Hematopoietic multipotent progenitor cell (in vitro differentiated cells): ENCODE data around the gene XK. TPM values are rescaled to one million over a fixed set of nuclear protein-coding genes. Genes with fewer than 3 reads are reported as not detected.
A peak's percentile ranks its signal among the peaks of the same experiment; 100 is the strongest.

Experiments used
- DNase-seq, 3 donors: peaks; one replicate each; pipeline ENCODE4 v3.0.0-alpha.2; 2011 to 2015; ENCODE audit warnings: low read depth in 2 of 3, low spot score in 2 of 3
- total RNA-seq: library from RNA; depleted of rRNA; stranded (reverse); fragments of >200 nt; gene quantifications from one replicate; pipeline ENCODE4 v1.2.3, GENCODE V29; 2012

Gene XK
- total RNA-seq, 1 donor: 1.6 TPM

DNA sequence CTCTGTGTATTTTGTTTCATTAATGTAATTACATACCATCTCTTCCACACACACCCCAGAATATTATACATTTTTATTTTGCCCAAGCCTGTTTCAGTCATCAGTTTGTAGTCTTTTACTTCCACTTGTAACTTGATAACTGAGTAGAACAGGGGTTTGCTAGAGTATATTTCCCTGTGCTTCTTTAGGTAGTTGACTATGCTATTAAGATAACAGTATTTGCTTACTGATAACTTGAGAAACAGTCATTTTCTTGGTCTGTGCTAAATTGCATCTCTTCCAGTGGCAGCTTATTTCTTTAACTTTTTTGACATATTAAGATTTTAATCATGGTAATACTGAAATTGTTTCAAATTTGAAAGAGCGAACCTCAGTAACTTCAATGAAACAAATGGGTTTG, 7.0 kb upstream of the XK start:
- DNase-seq: no peak

DNA sequence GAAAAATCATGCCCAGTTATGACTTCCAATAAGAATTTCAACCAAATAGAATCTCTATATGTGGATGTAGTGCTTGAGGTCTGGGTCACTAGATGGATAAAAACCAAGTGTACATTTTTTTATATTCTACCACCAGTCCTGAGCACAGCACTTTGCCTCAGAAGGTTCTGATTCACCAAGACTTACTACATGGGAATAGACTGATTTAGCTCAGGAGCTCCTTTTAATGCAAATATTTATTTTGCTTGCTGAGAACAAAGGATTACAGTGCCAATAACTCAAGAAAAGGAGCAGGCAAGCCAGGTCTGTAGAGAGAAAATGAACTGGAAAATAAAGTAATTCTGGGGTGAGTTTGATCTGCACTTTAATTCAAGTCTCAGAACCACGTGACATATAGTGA, 6.4 kb upstream of the XK start:
- no peak for DNase-seq

DNA sequence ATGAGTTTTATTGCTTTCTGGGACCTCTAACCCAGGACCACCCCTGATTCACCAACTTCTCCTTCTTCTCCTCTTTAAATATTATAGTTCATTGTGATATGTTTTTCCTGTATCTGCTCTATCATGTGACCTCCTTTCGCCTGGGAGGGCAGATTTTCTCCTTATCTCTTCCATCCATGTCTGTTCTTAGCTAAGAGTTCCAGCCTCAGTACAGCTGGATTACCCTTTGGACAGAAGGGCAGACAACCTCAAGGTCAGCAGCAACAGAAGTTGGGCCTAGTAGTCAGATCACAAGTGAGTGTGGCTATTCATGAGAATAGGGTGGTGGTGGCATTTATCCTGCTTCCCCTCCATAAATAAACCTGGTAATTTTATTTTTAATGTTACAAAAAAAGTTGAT, 5.7 kb upstream of the XK start:
- no peak for DNase-seq

DNA sequence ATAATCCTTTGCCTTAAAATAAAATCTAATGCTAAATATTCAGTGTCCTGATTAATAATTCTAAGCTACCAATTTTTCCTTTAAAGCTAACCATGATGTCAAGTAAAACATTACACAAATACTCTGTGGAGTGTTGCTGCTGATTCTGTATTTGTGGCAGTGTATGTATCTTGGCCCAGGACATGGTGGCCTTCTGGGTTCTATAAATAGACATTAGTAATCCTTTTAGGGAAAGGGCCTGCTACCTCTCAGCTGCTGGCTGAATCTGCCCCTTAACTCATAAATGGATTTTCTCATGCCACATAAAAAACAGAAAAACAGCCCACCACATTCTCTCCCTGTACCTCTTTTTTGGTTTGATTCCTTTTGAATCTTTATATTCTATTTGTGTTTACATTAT, 1.2 kb upstream of the XK start:
- no peak for DNase-seq

DNA sequence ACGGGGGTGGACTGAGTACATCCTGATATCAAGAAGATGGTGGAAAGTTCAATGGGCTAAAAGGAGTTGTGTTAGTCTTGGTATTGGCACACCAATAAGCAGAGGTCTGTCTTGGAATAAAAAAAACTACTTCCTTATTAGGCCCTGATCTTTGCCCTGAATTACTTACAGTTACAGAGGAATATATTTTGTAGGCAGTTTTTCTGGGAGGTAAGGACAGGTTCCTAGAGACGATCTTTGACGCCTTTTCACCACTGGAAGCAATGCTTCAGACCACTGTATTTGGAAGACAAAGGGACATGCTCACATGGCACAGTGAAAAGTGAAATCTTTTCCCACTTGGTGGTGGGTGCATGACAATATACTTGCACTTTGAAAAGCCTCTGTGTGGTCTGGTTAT, 618 bp upstream of the XK start:
- no peak for DNase-seq

DNA sequence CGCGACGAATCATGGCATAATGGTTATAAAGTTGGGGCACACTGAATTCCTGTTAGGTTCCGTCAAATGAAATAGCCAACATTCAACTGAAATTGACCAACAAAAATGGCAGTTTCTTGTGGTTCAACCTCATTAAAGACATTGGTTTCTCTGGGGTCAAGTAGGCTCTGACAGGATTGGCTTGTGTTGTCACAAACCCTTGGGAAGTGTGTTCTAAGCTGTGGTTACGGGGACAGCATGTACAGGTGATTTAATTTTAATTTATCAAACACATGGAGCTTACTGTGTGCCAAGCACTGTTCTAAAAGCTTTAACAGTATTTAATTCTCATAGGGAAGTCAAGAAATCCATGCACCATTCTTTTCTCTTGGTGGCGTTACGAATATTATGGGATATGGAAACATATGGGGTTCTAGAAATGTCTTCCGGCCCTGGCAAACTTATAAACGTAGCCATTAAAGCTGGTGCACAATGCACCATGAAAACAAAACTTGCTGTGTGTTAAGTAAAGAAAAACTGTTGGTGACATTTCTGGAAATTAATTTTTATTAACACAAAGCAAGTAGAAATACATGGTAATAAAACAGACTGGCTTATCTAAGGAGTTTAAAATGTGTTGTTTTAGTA, 891 bp downstream of the XK start:
- DNase-seq: no peak

DNA sequence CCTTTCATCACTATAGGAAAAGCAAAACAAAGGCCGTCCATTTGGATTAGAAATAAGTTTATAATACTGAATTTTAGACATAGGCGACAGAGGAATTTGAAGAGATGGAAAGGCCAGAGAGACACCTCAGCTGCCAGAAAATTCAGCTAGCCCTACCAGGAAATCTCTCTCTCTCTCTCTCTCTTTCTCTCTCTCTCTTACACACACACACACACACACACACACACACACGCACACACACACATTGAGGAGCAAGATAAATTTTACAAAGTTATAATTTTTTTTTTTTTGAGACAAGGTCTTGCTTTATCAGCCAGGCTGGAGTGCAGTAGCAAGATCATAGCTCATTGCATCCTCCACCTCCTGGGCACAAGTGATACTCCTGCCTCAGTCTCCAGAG, 1.4 kb downstream of the XK start:
- no peak for DNase-seq

DNA sequence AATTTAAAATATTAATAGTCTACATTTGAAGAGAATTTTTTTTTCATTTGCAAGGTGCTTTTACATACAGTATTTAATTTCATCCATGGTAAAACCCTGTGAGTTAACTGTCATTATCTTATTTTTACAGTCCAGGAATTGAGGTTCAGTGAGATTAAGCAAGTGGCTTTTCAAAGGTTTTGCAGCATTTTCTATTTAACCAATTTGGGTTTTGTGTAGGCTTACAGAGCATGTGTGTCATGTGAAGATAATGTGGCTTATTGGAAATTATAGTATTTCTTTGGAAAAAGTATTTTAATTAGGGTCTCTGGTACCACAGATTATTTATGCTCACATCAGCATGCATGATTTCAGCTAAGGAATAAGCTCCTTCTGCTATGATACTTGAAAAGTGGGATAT, 4.5 kb downstream of the XK start:
- DNase-seq: no peak

DNA sequence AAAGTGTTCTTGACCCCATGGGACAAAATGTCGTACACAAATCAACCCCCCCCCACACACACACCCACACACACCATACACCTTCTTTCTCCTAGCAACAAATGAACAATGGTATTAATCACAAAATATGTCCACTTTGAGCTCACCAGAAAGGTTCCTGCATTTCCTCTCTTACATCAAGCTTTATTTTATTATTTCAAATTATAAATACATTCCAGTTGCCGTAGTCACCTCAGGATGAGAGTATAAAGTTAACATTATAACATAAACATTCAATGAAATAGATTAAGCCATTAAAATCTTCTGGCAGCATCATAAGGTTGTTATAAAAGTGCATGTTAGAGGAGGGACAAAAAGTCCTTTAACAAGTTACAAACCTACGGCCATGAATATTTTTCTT, 7.3 kb downstream of the XK start:
- no peak for DNase-seq

DNA sequence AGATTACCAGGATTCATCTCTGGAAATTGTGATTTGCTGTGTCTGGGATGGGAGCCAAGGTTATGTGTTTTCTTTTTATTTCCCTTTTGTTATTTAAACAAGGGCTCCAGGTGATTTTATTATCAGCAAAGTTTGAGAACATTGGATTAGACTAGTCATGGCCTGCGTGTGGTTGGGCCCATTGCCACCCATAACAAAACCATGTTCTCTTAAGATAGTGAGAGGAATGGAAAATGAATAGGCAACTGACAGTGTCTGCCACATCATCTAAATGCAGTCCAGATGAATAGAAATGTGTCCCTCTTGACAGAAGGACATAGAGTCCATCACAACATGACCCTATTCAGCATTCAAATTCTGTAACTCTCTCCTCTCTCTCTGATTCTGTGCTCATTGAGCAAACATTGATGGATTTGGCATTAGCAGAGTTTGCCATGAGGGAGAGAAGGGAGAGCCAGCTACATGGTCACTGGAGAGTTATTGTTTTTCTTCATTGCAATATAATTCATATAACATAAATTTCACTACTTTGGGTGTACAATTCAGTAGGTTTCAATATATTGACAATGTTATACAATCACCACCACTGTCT, 11.7 kb downstream of the XK start:
- no peak for DNase-seq

DNA sequence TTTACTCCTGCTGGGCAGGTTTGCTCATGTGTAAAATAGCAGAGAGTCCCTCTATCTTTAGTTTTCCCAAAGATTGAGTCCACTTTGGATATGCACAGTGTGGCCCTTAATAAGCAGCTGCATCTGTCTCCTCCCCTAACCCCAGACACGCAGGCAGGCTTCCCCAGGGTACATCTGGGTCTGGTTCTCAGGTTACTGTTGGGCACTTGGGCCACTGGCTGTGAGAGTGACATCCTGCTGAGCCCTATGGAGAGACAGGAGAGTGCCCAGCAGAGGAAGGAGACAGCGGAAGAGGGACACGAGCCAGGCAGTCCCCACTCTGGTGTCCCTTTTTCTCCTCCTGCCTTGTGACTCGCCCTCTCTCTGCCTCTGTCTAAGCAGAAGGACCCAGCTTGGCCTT, 16.0 kb downstream of the XK start:
- DNase-seq: no peak

DNA sequence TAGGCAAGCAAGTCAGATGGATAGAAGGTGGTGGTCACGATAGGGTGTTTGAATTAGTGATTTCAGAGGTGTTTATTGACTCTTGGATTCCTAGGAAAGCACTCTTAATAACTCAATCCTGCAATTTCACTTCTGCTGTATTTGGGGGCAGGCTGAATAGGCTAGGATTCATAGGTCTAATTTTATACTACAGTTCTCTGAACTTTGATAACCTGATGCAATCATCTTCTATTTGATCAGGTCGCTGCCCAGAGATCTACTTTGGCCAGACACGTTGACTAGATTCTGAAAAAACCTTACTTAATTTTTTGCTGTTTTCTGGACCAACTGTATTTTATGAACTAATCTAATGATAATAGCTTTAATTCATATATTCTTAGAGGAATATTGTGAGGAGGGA, 26.4 kb downstream of the XK start:
- no peak for DNase-seq

DNA sequence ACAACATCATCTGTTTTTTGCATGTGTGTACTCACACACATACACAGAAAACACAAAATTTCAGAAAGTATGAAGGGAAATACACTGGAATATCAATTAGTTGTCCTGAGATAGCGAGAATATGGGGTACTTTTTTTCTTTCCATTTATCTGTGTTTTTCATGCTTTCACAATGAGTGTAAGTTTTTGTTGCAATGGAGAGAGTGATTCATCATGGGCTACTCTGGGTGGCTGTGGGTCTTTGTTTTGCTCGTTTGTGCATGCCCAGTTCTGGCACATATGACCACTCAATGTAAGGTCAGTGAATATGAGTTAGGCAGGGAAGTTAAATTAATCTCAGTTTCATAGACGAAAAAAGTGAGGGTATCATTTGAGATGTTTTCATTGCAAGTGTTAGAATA, 26.9 kb downstream of the XK start:
- DNase-seq: no peak

DNA sequence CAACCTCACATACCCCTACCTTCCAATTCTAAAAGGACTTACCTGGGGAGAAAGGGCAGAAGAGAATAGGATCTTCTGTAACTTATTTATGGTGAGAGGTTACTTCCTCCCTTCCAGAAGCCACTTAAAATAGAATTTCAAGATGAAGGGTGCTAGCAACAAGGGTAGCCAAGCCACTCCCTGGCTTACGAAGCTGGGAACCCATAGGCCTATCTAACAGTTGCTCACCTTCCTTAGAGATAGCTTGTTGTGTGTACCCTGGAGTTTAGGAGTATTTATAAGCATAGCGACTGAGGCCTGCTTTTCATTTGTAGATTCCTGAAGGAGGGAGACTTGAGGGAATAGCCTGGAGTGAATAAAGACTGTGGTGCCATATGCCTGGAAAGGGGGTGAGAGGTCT, 28.9 kb downstream of the XK start:
- no peak for DNase-seq

DNA sequence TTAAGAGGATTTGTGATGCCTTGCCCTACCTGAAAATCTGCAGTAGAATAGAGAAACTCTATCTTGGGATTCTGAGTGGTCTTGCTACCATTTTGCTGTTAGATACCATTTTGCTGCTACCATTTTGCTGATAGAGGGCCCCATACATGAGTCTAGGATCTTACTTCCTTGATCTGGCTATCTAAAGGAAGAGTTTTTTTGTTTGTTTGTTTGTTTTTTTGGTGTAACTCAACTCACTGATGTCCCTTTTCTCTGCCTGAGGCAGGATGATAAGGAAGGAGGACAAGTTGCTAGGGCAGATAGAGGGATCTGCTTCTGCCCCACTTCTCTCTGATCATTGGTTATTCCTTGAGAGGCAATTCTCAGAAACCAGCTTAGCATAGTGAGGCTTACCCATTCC, 31.0 kb downstream of the XK start:
- no peak for DNase-seq

DNA sequence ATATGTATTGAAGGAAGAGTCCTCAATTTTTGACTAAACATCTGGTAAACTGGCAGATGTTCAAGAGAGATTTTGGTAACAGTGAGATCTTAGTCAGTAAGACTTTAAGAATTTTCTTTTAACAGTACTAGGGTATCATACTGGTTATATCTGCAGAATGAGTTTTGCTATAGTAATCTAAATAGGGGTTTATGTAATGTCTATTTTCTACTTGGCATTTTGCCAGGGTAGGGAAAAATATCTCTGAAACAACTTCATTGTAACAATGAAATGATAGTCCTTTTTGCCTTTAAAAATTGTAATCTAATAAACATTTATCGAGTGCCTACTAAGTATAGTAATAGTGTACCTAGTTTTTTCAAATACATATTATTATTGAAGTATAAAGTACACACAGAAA, 32.1 kb downstream of the XK start:
- DNase-seq: no peak

DNA sequence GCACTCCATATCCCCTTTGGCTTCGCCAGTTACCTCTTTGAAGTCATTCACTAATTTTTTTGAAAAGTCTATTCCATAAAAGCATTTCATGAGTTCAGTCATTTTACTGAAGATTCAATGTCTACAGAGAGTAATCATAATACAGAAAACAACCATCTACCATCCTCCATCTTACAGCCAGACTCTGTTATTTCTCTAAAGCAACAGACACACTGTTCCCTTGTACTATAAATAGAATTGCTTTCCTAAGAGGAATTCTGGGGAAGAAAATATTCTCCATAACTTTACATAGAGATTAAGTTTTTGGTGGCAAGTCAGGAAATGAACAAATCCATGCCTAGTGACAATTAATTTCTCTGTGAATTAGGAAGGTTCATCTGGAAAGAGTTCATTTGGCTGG, 37.0 kb downstream of the XK start:
- no peak for DNase-seq

DNA sequence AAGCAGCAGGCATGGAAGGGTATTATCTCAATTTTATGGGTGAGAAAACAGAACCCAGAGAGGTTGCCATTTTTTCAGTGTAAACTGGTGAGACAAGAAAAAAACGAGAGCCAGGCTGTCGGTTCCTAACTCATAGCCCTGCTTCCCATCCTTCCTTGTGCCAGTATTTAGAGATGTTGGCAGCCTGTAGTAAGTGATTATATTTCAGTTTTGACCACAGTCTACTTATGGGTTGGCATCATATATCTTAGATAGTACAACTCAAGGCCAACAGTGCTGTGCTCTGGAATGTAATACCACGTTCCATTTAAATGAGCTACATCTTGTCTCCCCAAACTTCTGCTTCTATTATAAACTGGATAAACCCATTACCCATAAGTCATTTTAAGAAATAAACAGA, 40.8 kb downstream of the XK start:
- DNase-seq: no peak

DNA sequence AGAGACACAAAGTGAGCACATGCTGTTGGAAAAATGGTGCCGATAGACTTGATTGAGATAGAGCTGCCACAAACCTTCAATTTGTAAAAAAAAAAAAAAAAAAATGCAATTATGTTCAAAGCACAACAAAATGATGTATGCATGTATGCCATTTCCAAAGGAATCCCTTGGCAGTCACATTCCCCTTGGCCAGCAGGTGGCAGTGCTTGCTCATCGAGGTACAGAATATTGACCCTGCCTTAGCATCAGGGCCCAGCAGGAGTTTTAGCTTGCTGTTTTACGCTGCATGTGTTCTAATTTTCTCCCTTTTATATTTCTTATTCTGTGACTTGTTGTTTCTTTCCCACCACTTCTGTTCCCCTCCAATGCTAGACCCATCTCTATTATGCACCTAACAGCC, 59.8 kb downstream of the XK start:
- DNase-seq: peak; percentile 44 to 83 (median 62)

DNA sequence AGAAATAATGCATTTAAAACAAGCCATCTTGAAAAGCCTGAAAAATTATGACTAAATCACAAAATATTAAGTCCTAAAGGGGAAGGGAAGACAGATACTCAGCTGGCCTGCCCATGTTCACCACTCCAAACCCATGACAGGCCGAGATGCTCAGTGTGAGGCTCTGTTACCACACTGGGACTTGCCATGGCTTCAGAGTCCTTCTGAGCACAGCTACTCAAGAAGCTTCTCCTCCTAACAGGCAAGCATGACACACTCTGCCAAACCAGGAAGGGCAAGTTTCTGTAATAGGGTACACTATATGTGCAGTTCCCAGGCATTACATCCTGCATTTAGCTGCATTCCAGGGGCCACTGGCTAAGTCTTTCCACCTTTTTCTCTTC, 60.2 kb downstream of the XK start:
- DNase-seq: no peak

DNA sequence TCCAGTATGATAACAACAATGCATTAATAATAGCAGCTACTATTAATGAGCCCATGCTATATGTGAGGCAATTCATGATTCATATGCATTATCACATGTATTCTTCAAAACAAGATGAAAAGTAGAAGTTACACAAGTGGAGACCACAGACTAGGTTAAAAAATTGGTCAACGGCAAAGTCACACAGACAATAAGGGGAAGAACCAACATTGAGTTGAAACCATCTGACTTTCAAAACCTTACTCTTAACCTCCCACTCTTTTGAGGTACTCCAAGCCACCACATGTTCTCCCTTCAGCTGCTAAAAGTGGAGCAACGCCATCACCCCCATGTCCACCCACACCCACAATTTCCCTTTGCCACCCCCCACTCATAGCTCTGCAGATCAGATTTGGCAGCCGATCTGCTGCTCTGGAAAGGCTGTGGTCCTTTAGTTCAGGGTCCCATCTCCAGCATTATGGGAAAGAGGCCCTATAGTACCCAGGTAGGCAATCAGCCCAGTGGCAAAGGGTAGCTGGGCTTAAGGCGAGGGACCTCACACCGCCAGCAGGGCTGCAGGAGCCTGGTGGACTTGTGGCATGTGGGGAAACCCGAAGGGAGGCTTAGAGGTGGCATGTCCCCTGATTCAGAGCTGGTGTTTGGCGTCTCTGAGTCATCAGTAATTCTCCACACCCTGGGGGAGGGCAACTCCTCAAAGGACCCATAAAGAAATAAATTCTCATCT, 60.8 kb downstream of the XK start:
- DNase-seq: peak in 1 of 3 donors; percentile 40

DNA sequence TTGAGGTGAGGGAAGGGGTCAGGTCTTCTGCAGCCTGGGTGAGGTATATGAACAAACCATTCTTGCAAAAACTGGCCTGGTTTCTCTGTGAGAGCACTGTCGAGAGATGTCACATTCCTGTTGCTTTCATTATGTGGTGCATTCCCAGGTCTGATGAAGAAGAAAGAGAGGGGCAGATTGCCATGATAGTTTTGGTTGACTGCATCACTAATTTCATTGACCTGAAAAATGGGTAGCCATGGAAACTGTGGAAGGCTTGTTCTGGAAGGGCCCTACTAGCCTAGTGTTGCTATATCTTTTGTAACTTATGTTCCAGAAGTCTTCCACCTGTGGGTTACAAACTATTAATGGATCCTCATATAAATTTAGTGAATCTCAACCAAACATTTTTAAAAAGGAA, 61.4 kb downstream of the XK start:
- DNase-seq: no peak

DNA sequence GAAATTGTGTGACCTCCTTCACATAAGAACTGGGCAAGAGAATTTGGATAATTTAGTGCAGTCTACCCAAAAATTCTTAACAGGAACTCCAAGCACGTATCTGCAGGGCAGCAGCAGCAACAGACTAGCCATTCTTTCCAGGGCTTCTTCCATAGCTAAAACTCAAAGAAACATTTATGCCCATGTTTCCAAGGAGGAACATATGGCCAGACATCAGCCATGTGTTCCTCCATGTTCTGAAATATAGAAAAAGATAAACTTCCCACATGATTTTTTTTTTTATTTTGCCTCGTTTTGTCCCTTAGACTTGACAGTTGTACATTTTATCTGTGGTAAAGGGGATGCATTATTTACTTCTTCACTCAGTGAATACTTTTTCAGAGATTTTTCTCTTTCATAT, 66.7 kb downstream of the XK start:
- DNase-seq: no peak
